Measurements from ENCODE around the gene GANC.

The GANC gene

DNA sequence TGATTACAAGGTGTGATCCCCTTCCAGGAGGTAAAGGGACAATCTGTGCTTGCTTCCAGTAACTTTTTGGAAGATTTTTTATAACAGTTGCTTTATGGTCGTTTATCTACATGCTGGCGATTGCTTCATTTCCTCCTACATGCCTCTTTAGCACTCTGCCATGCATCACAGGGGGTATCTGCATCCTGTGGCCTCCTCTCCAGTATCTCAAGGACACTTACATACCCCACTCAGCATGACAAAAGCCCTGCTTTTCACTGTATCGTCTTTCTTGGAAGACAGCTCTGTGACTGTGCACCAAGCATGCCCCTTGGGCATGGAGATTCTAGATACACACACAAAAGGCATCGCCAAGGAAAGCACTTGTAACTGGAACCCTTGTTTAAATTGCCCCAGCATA lies 111.6 kb downstream of the GANC start:
- Histone ChIP-seq H3K36me3 (replicated peaks) (no peaks in the 10 kb centered on the region), H3K4me3 (no peak overlapping the region), H3K4me1 (peaks cover 11% of the 10 kb centered on the region), H3K9me3 (no peaks in the 10 kb centered on the region), H3K27me3 (ENCODE audit: low read depth) (no peaks in the 10 kb centered on the region)
- in situ Hi-C loops (cut with MboI; ENCODE audit: low sequenced_read_pairs), result no loop called here
- peak; percentile 24 to 49 for DNase-seq (ENCODE audit: low spot score in 2 of 2)

DNA sequence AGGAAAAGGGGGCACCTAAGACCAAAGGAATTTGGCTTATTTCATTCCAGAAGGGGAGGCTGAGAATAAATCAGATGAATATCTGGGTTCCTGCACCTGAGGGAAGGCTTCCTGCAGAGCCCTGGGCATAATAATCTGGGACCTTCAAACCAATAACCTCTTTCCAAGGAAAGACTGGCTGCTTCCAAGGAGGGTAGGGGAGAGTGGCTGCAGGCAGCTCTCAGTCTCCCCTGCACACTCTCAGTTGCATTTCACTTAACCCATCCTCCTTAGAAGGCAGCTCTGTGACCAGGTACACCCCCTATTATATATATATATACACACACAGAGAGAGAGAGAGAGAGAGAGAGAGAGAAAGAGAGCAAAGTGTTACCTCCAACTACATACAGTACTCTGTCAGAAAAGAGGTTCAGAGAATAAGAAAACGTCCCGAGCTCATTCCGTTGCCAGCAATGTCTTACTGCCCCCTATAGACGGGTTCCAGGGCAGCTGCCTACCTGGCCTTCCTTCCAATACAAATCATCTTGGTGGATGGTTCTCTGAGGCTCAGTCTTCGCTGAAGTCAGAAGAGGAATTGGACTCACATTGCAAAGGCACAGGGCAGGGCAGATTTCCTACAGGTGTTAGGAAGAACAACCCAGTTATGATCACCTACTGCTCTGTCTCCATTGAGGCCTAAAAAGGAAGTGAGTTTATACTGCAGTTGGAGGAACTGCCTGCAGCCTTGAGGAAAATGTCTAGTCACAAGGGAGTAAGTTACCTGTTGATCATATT lies 112.4 kb downstream of the GANC start:
- Histone ChIP-seq H3K36me3 (replicated peaks) (no peaks in the 10 kb centered on the region), H3K4me1 (peaks cover 11% of the 10 kb centered on the region), H3K9me3 (no peaks in the 10 kb centered on the region), H3K4me3 (no peak overlapping the region), H3K27me3 (ENCODE audit: low read depth) (no peaks in the 10 kb centered on the region)
- peak; percentile 75 to 78 for DNase-seq (ENCODE audit: low spot score in 2 of 2)
- in situ Hi-C loops (cut with MboI; ENCODE audit: low sequenced_read_pairs), result no loop called here

DNA sequence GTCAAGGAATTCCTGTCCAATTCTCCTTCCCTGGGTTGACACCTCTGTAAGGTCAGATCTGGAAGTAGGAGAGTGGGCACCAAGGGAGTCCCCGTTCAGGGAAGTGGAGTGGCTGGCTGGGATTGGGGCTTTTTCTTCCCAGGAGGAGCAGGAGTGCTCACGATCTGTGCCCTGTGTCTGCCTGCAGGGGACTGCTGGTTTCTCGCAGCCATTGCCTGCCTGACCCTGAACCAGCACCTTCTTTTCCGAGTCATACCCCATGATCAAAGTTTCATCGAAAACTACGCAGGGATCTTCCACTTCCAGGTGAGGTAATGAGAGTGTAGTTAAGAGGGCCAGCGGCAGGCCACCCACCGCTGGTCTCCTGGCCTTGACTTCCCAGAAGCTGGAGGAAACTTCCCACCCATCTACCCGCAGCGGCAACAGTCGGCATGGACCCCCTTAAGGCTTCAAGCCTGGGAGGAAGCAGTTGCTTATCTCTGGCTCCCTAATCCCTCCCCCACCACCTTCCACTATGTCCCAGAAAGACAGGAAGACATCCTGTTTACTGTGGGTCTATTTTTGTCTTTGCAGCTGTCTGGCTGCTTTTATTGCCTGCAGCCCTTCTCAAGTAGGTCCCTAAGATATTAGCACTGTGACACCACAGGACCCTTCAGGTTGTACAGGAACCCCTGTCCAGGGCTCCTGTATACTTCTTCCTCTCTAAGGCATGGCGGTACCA lies 113.1 kb downstream of the GANC start:
- H3K27me3 ChIP-seq (ENCODE audit: low read depth), result no peaks in the 10 kb centered on the region
- in situ Hi-C loops (cut with MboI; ENCODE audit: low sequenced_read_pairs), result no loop called here

DNA sequence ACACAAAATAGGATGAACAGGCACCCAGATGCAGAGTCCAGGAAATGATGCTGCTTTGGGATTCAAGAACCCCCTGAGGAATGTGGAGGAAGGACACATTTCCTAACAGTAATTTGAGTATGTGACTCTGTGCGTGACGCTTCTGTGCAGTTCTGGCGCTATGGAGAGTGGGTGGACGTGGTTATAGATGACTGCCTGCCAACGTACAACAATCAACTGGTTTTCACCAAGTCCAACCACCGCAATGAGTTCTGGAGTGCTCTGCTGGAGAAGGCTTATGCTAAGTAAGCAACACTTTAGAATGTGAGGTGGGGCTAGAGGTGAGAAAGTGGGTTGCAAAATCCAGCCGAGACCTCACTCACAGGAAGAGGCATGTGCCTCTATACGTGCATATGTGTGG lies 114.6 kb downstream of the GANC start:
- no peaks in the 10 kb centered on the region for H3K9me3 ChIP-seq
- in situ Hi-C loops (cut with MboI; ENCODE audit: low sequenced_read_pairs), result no loop called here
- no peaks in the 10 kb centered on the region for H3K36me3 ChIP-seq (replicated peaks)
- DNase-seq (ENCODE audit: low spot score in 2 of 2), result no peak
- H3K27me3 ChIP-seq (ENCODE audit: low read depth), result no peaks in the 10 kb centered on the region
- peaks cover 11% of the 10 kb centered on the region for H3K4me1 ChIP-seq
- no peak overlapping the region for H3K4me3 ChIP-seq

More for the DNA sequence above, 113.1 kb downstream of the GANC start:
- no peak overlapping the region for H3K4me3 ChIP-seq
- DNase-seq (ENCODE audit: low spot score in 2 of 2), result no peak
- H3K9me3 ChIP-seq, result no peaks in the 10 kb centered on the region
- H3K36me3 ChIP-seq (replicated peaks), result no peaks in the 10 kb centered on the region
- H3K4me1 ChIP-seq, result peaks cover 11% of the 10 kb centered on the region

GRCh38 chr15:42392309-42393024 lies 119.5 kb downstream of the GANC start:
- Histone ChIP-seq H3K4me1 (no peaks in the 10 kb centered on the region), H3K36me3 (replicated peaks) (no peaks in the 10 kb centered on the region), H3K9me3 (no peaks in the 10 kb centered on the region), H3K4me3 (no peak overlapping the region), H3K27me3 (ENCODE audit: low read depth) (no peaks in the 10 kb centered on the region)
- no peak for DNase-seq (ENCODE audit: low spot score in 2 of 2)
- in situ Hi-C loops (cut with MboI; ENCODE audit: low sequenced_read_pairs), result no loop called here

GRCh38 chr15:42394106-42394505 lies 121.1 kb downstream of the GANC start:
- DNase-seq (ENCODE audit: low spot score in 2 of 2), result no peak
- H3K4me3 ChIP-seq, result no peak overlapping the region
- H3K36me3 ChIP-seq (replicated peaks), result no peaks in the 10 kb centered on the region
- H3K4me1 ChIP-seq, result no peaks in the 10 kb centered on the region
- in situ Hi-C loops (cut with MboI; ENCODE audit: low sequenced_read_pairs), result no loop called here
- H3K9me3 ChIP-seq, result no peaks in the 10 kb centered on the region
- H3K27me3 ChIP-seq (ENCODE audit: low read depth), result no peaks in the 10 kb centered on the region

DNA sequence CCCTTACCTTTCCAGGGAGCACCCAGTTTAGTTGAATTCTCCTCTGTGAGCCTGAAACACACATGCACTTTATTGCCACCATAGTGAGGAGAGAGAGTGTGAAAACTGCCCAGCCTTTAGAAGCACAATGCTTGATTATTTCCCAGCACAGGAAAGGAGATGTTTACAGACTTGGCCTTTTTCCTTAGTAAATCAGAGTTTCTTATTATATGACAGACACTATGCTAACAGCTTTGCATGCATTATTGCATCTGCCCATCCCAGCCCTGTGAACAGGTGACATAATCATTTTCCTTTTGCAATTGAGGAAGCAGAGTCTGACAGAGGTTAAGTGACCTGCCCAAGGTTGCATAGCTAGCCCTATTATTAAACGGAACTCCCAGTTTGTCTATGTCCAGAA lies 122.8 kb downstream of the GANC start:
- no peaks in the 10 kb centered on the region for H3K9me3 ChIP-seq
- H3K36me3 ChIP-seq (replicated peaks), result no peaks in the 10 kb centered on the region
- H3K27me3 ChIP-seq (ENCODE audit: low read depth), result no peaks in the 10 kb centered on the region
- DNase-seq (ENCODE audit: low spot score in 2 of 2), result no peak
- in situ Hi-C loops (cut with MboI; ENCODE audit: low sequenced_read_pairs), result no loop called here
- no peak overlapping the region for H3K4me3 ChIP-seq
- H3K4me1 ChIP-seq, result no peaks in the 10 kb centered on the region

GRCh38 chr15:42401544-42402454 lies 128.8 kb downstream of the GANC start:
- H3K4me1 ChIP-seq, result no peaks in the 10 kb centered on the region
- H3K36me3 ChIP-seq (replicated peaks), result no peaks in the 10 kb centered on the region
- in situ Hi-C loops (cut with MboI; ENCODE audit: low sequenced_read_pairs), result no loop called here
- no peaks in the 10 kb centered on the region for H3K9me3 ChIP-seq
- H3K4me3 ChIP-seq, result no peak overlapping the region
- no peaks in the 10 kb centered on the region for H3K27me3 ChIP-seq (ENCODE audit: low read depth)
- no peak for DNase-seq (ENCODE audit: low spot score in 2 of 2)

DNA sequence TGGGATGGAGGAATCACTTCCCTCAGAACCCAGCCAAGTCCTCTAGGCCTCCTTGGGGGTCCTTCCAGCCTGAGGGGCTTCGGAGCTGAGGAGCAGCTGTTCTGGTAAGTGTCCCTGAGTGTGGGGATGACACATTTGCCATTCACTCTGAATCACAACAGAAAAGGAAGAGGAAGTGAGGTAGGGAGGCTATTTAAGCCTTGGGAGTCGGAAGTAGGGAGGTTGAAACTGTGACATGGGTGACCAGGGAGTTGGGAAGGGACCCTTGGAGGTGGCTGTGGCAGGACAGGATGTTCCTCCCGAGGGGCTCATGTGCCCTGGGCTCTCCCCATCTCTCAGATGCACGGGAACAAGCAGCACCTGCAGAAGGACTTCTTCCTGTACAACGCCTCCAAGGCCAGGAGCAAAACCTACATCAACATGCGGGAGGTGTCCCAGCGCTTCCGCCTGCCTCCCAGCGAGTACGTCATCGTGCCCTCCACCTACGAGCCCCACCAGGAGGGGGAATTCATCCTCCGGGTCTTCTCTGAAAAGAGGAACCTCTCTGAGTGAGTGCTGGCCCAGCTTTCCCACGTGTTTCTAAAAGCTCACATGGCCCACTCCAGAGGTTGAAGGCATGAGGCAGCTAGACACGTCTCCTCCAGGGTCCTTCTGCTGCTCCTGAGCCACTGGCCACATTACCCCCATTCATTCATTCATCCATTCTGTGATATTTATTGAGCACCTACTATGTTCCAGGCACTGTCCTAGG lies 129.6 kb downstream of the GANC start:
- no peak for DNase-seq (ENCODE audit: low spot score in 2 of 2)
- Histone ChIP-seq H3K9me3 (no peaks in the 10 kb centered on the region), H3K4me3 (no peak overlapping the region), H3K27me3 (ENCODE audit: low read depth) (no peaks in the 10 kb centered on the region), H3K36me3 (replicated peaks) (no peaks in the 10 kb centered on the region), H3K4me1 (no peaks in the 10 kb centered on the region)
- in situ Hi-C loops (cut with MboI; ENCODE audit: low sequenced_read_pairs), result no loop called here

GRCh38 chr15:42403389-42403788 lies 130.4 kb downstream of the GANC start:
- Histone ChIP-seq H3K4me3 (no peak overlapping the region), H3K4me1 (no peaks in the 10 kb centered on the region), H3K36me3 (replicated peaks) (no peaks in the 10 kb centered on the region), H3K27me3 (ENCODE audit: low read depth) (no peaks in the 10 kb centered on the region), H3K9me3 (no peaks in the 10 kb centered on the region)
- in situ Hi-C loops (cut with MboI; ENCODE audit: low sequenced_read_pairs), result no loop called here
- DNase-seq (ENCODE audit: low spot score in 2 of 2), result no peak

GRCh38 chr15:42404461-42405235 lies 131.6 kb downstream of the GANC start:
- no peaks in the 10 kb centered on the region for H3K27me3 ChIP-seq (ENCODE audit: low read depth)
- no peak for DNase-seq (ENCODE audit: low spot score in 2 of 2)
- in situ Hi-C loops (cut with MboI; ENCODE audit: low sequenced_read_pairs), result no loop called here
- H3K36me3 ChIP-seq (replicated peaks), result no peaks in the 10 kb centered on the region
- no peak overlapping the region for H3K4me3 ChIP-seq
- H3K9me3 ChIP-seq, result no peaks in the 10 kb centered on the region
- H3K4me1 ChIP-seq, result no peaks in the 10 kb centered on the region

GRCh38 chr15:42405863-42406482 lies 133.0 kb downstream of the GANC start:
- Histone ChIP-seq H3K9me3 (no peaks in the 10 kb centered on the region), H3K27me3 (ENCODE audit: low read depth) (no peaks in the 10 kb centered on the region), H3K4me3 (no peak overlapping the region), H3K36me3 (replicated peaks) (no peaks in the 10 kb centered on the region), H3K4me1 (no peaks in the 10 kb centered on the region)
- no peak for DNase-seq (ENCODE audit: low spot score in 2 of 2)
- in situ Hi-C loops (cut with MboI; ENCODE audit: low sequenced_read_pairs), result no loop called here
